Astrocyte (in vitro differentiated cells and primary cell): ENCODE results near the gene LRRC23.

Experiments
- CTCF ChIP-seq: IDR thresholded peaks from 2 replicates; pipeline ENCODE4 v1.5.1; 2011; ENCODE audit warnings: low read depth, mild to moderate bottlenecking, inconsistent platforms, low read length, moderate library complexity; ENCODE audit not compliant: insufficient read depth
- EZH2 ChIP-seq: IDR thresholded peaks from 2 replicates; pipeline ENCODE4 v1.6.1; 2012; ENCODE audit warnings: mild to moderate bottlenecking, low read length, inconsistent platforms; ENCODE audit not compliant: insufficient read depth

- TF ChIP-seq CTCF: no peak
- TF ChIP-seq EZH2: no peak
These were observed 57.8 kb downstream of the LRRC23 start for GRCh38 chr12:6962285-6963015.
